ENCODE results near the gene BLNK.

The BLNK gene

DNA sequence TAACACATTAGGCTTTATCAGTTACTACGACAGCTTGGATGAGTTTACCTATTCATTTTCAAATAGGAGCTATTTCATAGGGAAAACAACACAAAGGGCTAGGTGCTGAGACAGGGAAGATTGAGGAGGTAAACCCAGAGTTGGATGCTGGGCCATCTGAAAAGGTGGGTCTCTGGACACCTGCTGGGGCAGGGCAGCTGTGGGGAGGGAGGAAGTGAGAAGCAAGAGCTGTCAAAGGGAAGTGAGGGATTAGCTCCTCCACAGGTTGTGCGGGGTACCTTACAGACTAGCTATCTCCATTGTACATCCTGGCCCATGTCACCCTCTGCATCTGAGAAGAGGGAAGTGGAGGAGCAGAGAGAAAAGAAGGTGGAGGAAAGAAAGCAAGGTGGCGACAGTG, 48.9 kb downstream of the BLNK start:
- Histone ChIP-seq H3K36me3 (replicated peaks; ENCODE audit: low read depth, low read length) (peaks cover 84% of the 10 kb centered on the region), H3K9me3 (ENCODE audit: insufficient read depth, low read length) (no peaks in the 10 kb centered on the region), H3K27me3 (ENCODE audit: low read depth, low read length) (no peaks in the 10 kb centered on the region), H3K27ac (ENCODE audit: low read length) (peak overlapping the region; percentile 49), H4K20me1 (ENCODE audit: insufficient read depth, low read length) (peaks cover 37% of the 10 kb centered on the region), H3K9ac (ENCODE audit: low read length) (no peak overlapping the region), H3K4me2 (ENCODE audit: low read length) (no peak overlapping the region), H3K4me3 (ENCODE audit: low read length) (no peak overlapping the region), H3K79me2 (ENCODE audit: low read length) (peaks cover 31% of the 10 kb centered on the region; the same call in 1 of the 2 replicates), H3K4me1 (ENCODE audit: low read length) (peaks cover 24% of the 10 kb centered on the region), H2AFZ (ENCODE audit: low read depth, low read length) (no peak overlapping the region)
- TF ChIP-seq, protein P1, sequence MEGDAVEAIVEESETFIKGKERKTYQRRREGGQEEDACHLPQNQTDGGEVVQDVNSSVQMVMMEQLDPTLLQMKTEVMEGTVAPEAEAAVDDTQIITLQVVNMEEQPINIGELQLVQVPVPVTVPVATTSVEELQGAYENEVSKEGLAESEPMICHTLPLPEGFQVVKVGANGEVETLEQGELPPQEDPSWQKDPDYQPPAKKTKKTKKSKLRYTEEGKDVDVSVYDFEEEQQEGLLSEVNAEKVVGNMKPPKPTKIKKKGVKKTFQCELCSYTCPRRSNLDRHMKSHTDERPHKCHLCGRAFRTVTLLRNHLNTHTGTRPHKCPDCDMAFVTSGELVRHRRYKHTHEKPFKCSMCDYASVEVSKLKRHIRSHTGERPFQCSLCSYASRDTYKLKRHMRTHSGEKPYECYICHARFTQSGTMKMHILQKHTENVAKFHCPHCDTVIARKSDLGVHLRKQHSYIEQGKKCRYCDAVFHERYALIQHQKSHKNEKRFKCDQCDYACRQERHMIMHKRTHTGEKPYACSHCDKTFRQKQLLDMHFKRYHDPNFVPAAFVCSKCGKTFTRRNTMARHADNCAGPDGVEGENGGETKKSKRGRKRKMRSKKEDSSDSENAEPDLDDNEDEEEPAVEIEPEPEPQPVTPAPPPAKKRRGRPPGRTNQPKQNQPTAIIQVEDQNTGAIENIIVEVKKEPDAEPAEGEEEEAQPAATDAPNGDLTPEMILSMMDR (IDR thresholded peaks at IDR 0.05; ENCODE audit: low read depth, low read length): 0 out of 2 replicates have a peak, but pooled peaks have one; percentile 6
- no peak for TF ChIP-seq EZH2phosphoT487 (IDR thresholded peaks at IDR 0.05; ENCODE audit: low read depth)

DNA sequence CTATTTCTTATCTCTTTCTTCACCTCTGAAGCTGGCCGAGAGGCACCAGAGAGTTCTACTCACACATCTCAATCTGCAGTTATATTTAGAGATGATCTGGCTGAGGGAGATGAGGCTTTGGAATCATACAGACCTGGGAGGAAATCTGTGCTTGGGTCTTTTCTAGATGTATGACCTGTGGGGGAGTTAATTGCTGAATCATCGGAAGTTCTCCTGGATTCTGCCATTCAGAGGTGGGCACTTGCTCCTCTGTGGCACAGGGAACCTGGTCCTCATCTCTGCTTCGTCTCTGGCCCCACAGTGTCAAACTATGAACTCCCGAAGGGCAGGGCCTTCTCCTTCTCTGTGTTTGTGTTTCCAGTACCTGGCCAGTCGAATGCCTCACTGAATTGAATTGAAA, 52.5 kb downstream of the BLNK start:
- Histone ChIP-seq H2AFZ (ENCODE audit: low read depth, low read length) (no peak overlapping the region), H3K4me2 (ENCODE audit: low read length) (no peak overlapping the region), H4K20me1 (ENCODE audit: insufficient read depth, low read length) (peaks cover 40% of the 10 kb centered on the region), H3K79me2 (ENCODE audit: low read length) (peaks cover 22% of the 10 kb centered on the region), H3K4me1 (ENCODE audit: low read length) (peaks cover 29% of the 10 kb centered on the region), H3K27ac (ENCODE audit: low read length) (no peak overlapping the region), H3K4me3 (ENCODE audit: low read length) (no peak overlapping the region), H3K36me3 (replicated peaks; ENCODE audit: low read depth, low read length) (peaks cover 91% of the 10 kb centered on the region), H3K9ac (ENCODE audit: low read length) (no peak overlapping the region), H3K9me3 (ENCODE audit: insufficient read depth, low read length) (no peaks in the 10 kb centered on the region), H3K27me3 (ENCODE audit: low read depth, low read length) (no peaks in the 10 kb centered on the region)
- TF ChIP-seq, protein P1 (IDR thresholded peaks at IDR 0.05; ENCODE audit: low read depth, low read length): no peak
- TF ChIP-seq EZH2phosphoT487 (IDR thresholded peaks at IDR 0.05; ENCODE audit: low read depth): no peak

DNA sequence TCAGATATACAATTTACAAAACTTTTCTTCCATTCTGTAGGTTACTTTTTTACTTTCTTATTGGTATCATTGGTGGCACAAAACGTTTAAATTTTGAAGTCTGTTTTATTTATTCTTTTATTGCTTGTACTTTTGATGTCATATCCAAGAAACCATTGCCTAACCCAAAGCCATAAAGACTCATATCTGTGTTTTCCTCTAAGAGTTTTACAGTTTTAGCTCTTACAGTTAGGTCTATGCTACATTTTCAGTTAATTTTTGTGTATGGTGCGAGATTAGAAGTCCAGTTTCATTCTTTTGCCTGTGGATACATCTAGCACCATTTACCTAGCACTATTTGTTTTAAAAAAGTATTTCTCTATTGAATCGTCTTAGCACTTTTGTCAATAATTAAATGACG, 53.7 kb downstream of the BLNK start:
- Histone ChIP-seq H4K20me1 (ENCODE audit: insufficient read depth, low read length) (peaks cover 40% of the 10 kb centered on the region), H3K4me2 (ENCODE audit: low read length) (no peak overlapping the region), H3K4me3 (ENCODE audit: low read length) (no peak overlapping the region), H2AFZ (ENCODE audit: low read depth, low read length) (no peak overlapping the region), H3K4me1 (ENCODE audit: low read length) (peaks cover 29% of the 10 kb centered on the region), H3K9ac (ENCODE audit: low read length) (no peak overlapping the region), H3K79me2 (ENCODE audit: low read length) (peaks cover 14% of the 10 kb centered on the region), H3K27ac (ENCODE audit: low read length) (no peak overlapping the region), H3K27me3 (ENCODE audit: low read depth, low read length) (no peaks in the 10 kb centered on the region), H3K36me3 (replicated peaks; ENCODE audit: low read depth, low read length) (peaks cover 91% of the 10 kb centered on the region), H3K9me3 (ENCODE audit: insufficient read depth, low read length) (no peaks in the 10 kb centered on the region)
- TF ChIP-seq, protein P1 (IDR thresholded peaks at IDR 0.05; ENCODE audit: low read depth, low read length): no peak
- no peak for TF ChIP-seq EZH2phosphoT487 (IDR thresholded peaks at IDR 0.05; ENCODE audit: low read depth)

DNA sequence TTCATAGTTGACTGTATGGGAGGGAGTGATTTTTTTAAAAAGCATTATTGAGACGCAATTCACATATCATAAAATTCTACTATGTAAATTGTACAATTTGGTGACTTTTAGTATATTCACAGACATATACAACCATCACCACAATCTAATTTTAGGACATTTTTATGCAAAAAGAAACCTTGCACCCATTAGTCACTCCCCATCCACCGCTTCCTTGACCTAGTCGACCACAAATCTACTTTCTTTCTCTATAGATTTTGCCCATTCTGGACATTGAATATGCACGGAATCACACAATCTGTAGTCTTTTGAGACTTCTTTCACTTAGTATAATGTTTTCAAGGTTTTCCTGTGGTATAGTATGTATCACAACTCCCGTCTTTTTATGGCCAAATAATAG, 54.6 kb downstream of the BLNK start:
- Histone ChIP-seq H3K4me2 (ENCODE audit: low read length) (no peak overlapping the region), H3K4me1 (ENCODE audit: low read length) (peaks cover 31% of the 10 kb centered on the region), H3K79me2 (ENCODE audit: low read length) (peaks cover 19% of the 10 kb centered on the region), H2AFZ (ENCODE audit: low read depth, low read length) (no peak overlapping the region), H3K36me3 (replicated peaks; ENCODE audit: low read depth, low read length) (peaks cover 91% of the 10 kb centered on the region), H4K20me1 (ENCODE audit: insufficient read depth, low read length) (peaks cover 40% of the 10 kb centered on the region), H3K4me3 (ENCODE audit: low read length) (no peak overlapping the region), H3K27ac (ENCODE audit: low read length) (no peak overlapping the region), H3K9ac (ENCODE audit: low read length) (no peak overlapping the region), H3K9me3 (ENCODE audit: insufficient read depth, low read length) (no peaks in the 10 kb centered on the region), H3K27me3 (ENCODE audit: low read depth, low read length) (no peaks in the 10 kb centered on the region)
- TF ChIP-seq EZH2phosphoT487 (IDR thresholded peaks at IDR 0.05; ENCODE audit: low read depth): no peak
- TF ChIP-seq, protein P1 (IDR thresholded peaks at IDR 0.05; ENCODE audit: low read depth, low read length): no peak
